SK-N-SH treated with all-trans-retinoic acid at 6 μM for 48 hours (cell line): ENCODE measurements around the gene CTBP2.

ENCODE experiments used
- ATAC-seq: fragments of 200-7000 bp; cut with Tn5 transposase; 3 replicates; pipeline ENCODE4 v1.9.1; 2020; ENCODE audit warnings: mild to moderate bottlenecking, moderate library complexity
- BACH2 ChIP-seq: fragments of 250-450 bp; sonication (Bioruptor Pico); IDR thresholded peaks from 2 replicates; pipeline ENCODE4 v1.9.0; 2021; ENCODE audit warnings: mild to moderate bottlenecking, borderline replicate concordance
- CREB5 ChIP-seq: fragments of 250-450 bp; sonication (Bioruptor Pico); IDR thresholded peaks from 2 replicates; pipeline ENCODE4 v1.5.1; 2020; ENCODE audit warnings: low read depth, mild to moderate bottlenecking, moderate library complexity
- CSDC2 ChIP-seq: fragments of 250-450 bp; sonication (Bioruptor Pico); IDR thresholded peaks from 2 replicates; pipeline ENCODE4 v1.5.0; 2020; ENCODE audit warnings: mild to moderate bottlenecking, moderate library complexity
- ESRRG ChIP-seq: fragments of 250-450 bp; sonication (Bioruptor Pico); IDR thresholded peaks from 2 replicates; pipeline ENCODE4 v1.6.1; 2021; ENCODE audit warnings: mild to moderate bottlenecking
- GLIS3 ChIP-seq: fragments of 250-450 bp; sonication (Bioruptor Pico); IDR thresholded peaks from 2 replicates; pipeline ENCODE4 v1.5.0; 2020; ENCODE audit warnings: mild to moderate bottlenecking, moderate library complexity
- ISL1 ChIP-seq: fragments of 250-450 bp; sonication (Bioruptor Pico); IDR thresholded peaks from 2 replicates; pipeline ENCODE4 v2.1.2; 2022; ENCODE audit warnings: mild to moderate bottlenecking, moderate library complexity
- OSR1 ChIP-seq: fragments of 250-450 bp; sonication (Bioruptor Pico); IDR thresholded peaks from 2 replicates; pipeline ENCODE4 v1.8.0; 2022; ENCODE audit warnings: moderate library complexity, mild to moderate bottlenecking, inconsistent platforms
- PATZ1 ChIP-seq: fragments of 250-450 bp; sonication (Bioruptor Pico); IDR thresholded peaks from 2 replicates; pipeline ENCODE4 v1.8.0; 2020; ENCODE audit warnings: mild to moderate bottlenecking, moderate library complexity, borderline replicate concordance
- POU6F1 ChIP-seq: fragments of 250-450 bp; sonication (Bioruptor Pico); IDR thresholded peaks from 2 replicates; pipeline ENCODE4 v1.8.0; 2021; ENCODE audit warnings: low read depth, mild to moderate bottlenecking, moderate library complexity, borderline replicate concordance
- PPARA ChIP-seq: fragments of 250-450 bp; sonication (Bioruptor Pico); IDR thresholded peaks from 2 replicates; pipeline ENCODE4 v1.5.0; 2020; ENCODE audit warnings: mild to moderate bottlenecking, borderline replicate concordance
- SNAI2 ChIP-seq: fragments of 250-450 bp; sonication (Bioruptor Pico); IDR thresholded peaks from 2 replicates; pipeline ENCODE4 v1.5.0; 2020; ENCODE audit warnings: mild to moderate bottlenecking, moderate library complexity
- TCF4 ChIP-seq: fragments of 250-450 bp; sonication (Bioruptor Pico); IDR thresholded peaks from 2 replicates; pipeline ENCODE4 v1.8.0; 2021; ENCODE audit warnings: mild to moderate bottlenecking, moderate library complexity, borderline replicate concordance
- TOX ChIP-seq: fragments of 250-450 bp; sonication (Bioruptor Pico); IDR thresholded peaks from 2 replicates; pipeline ENCODE4 v1.8.0; 2021; ENCODE audit warnings: mild to moderate bottlenecking, moderate library complexity, borderline replicate concordance
- TSHZ2 ChIP-seq: fragments of 250-450 bp; sonication (Bioruptor Pico); IDR thresholded peaks from 2 replicates; pipeline ENCODE4 v1.5.0; 2020; ENCODE audit warnings: mild to moderate bottlenecking, moderate library complexity
- ZFP3 ChIP-seq: fragments of 250-450 bp; sonication (Bioruptor Pico); IDR thresholded peaks from 2 replicates; pipeline ENCODE4 v1.5.0; 2020; ENCODE audit warnings: mild to moderate bottlenecking, moderate library complexity
- ZNF565 ChIP-seq: fragments of 450-650 bp; formaldehyde crosslinking; conservative IDR thresholded peaks from 2 replicates; pipeline ENCODE4 v1.5.0; 2020; ENCODE audit warnings: low read depth, mild to moderate bottlenecking, moderate library complexity
- ZNF70 ChIP-seq: fragments of 450-650 bp; formaldehyde crosslinking; IDR thresholded peaks from 2 replicates; pipeline ENCODE4 v1.5.0; 2020; ENCODE audit warnings: mild to moderate bottlenecking, moderate library complexity
- ZNF8 ChIP-seq: fragments of 450-650 bp; formaldehyde crosslinking; IDR thresholded peaks from 2 replicates; pipeline ENCODE4 v1.5.0; 2020; ENCODE audit warnings: mild to moderate bottlenecking, moderate library complexity

The CTBP2 gene

GRCh38 chr10:125153703-125154490 is 6.5 kb downstream of the CTBP2 start:
- ATAC-seq: no peak
- no peak for TF ChIP-seq ESRRG (CRISPR knock-in tag)
- TF ChIP-seq SNAI2: no peak
- no peak for TF ChIP-seq TOX (CRISPR knock-in tag)
- no peak for TF ChIP-seq ZNF565
- TF ChIP-seq OSR1 (CRISPR knock-in tag): no peak
- no peak for TF ChIP-seq CSDC2
- TF ChIP-seq PATZ1 (CRISPR knock-in tag): no peak
- TF ChIP-seq TSHZ2 (CRISPR knock-in tag): no peak
- TF ChIP-seq CREB5 (CRISPR knock-in tag): no peak
- TF ChIP-seq ISL1 (CRISPR knock-in tag): no peak
- TF ChIP-seq TCF4 (CRISPR knock-in tag): no peak
- TF ChIP-seq ZNF8 (CRISPR knock-in tag): no peak
- no peak for TF ChIP-seq GLIS3 (CRISPR knock-in tag)
- no peak for TF ChIP-seq ZNF70 (CRISPR knock-in tag)
- TF ChIP-seq BACH2 (CRISPR knock-in tag): no peak
- no peak for TF ChIP-seq POU6F1 (CRISPR knock-in tag)
- TF ChIP-seq ZFP3 (CRISPR knock-in tag): no peak

GRCh38 chr10:125152450-125153368 is 7.7 kb downstream of the CTBP2 start:
- TF ChIP-seq BACH2 (CRISPR knock-in tag) (no peak), ISL1 (CRISPR knock-in tag) (no peak), ESRRG (CRISPR knock-in tag) (no peak)
- no peak for ATAC-seq

GRCh38 chr10:125151553-125152449 is 8.6 kb downstream of the CTBP2 start:
- no peak for TF ChIP-seq PPARA (CRISPR knock-in tag)
- TF ChIP-seq, all 23 proteins: peak for 0
- ATAC-seq: no peak
